Measurements from ENCODE around the gene ZIC1. TPM values are rescaled to one million over a fixed set of nuclear protein-coding genes. Genes with fewer than 3 reads are reported as not detected.

Gene ZIC1
- total and polyA plus RNA-seq, 2 of the 4 experiments (the other 2 are of a cell fraction), result not detected

GRCh38 chr3:147393943-147394883 is 15.0 kb upstream of the ZIC1 start:
- H4K5ac ChIP-seq (ENCODE audit: low read depth, low read length), result no peak overlapping the region
- no peaks in the 10 kb centered on the region for H3K4me1 ChIP-seq (ENCODE audit: control insufficient read depth, insufficient read depth, low read length)
- H2BK15ac ChIP-seq (ENCODE audit: low read depth, low read length), result no peak overlapping the region
- no peak overlapping the region for H3K4ac ChIP-seq (ENCODE audit: low read depth, low read length)
- no peak overlapping the region for H2AK5ac ChIP-seq (ENCODE audit: low read depth, low read length)
- no peak overlapping the region for H4K8ac ChIP-seq (ENCODE audit: low read depth in 2 of 2, low read length in 2 of 2)
- H2BK120ac ChIP-seq (ENCODE audit: low read depth, low read length), result no peak overlapping the region
- intact Hi-C loops (cut with micrococcal nuclease) (no loop called here), in situ Hi-C loops (cut with MboI; ENCODE audit: low sequenced_read_pairs) (no loop called here), dilution Hi-C loops (cut with HindIII; ENCODE audit: low sequenced_read_pairs, unreplicated experiment) (no loop called here)
- H3K18ac ChIP-seq (ENCODE audit: low read depth, low read length), result no peak overlapping the region
- no TSS peak for BruUV-seq (replicated peaks)
- H3K14ac ChIP-seq (replicated peaks; ENCODE audit: low read depth, low read length), result no peak overlapping the region
- no peaks in the 10 kb centered on the region; the same call in 1 of the 2 replicates for H4K20me1 ChIP-seq (ENCODE audit: insufficient read depth, low read length)
- H4K91ac ChIP-seq (ENCODE audit: insufficient read depth, low read depth, low read length), result no peak overlapping the region
- ATAC-seq (ENCODE audit: low read depth) (no peak), DNase-seq (no peak)
- H3K9me3 ChIP-seq (ENCODE audit: control insufficient read depth, insufficient read depth, low read length), result peaks cover 32% of the 10 kb centered on the region
- H3K79me1 ChIP-seq (ENCODE audit: low read depth in 1 of 2, low read length in 2 of 2), result no peaks in the 10 kb centered on the region
- 30% methylated on average over 2 of the region's 31 CpGs; no CpG with 5 or more reads in 1 of the 2 experiments for WGBS, 2 experiments (ENCODE audit: extremely low coverage in 2 of 2, insufficient read length in 1 of 2)
- ChIA-PET POLR2A (ENCODE audit: unreplicated experiment) (no interaction called here), CTCF (interaction anchor here (1.6 kb wide), 1 partner anchor 202 kb away, joined by 4 read pairs; no protein-coding TSS in a partner anchor)
- H3K56ac ChIP-seq (ENCODE audit: extremely low read depth, insufficient read depth, low read length), result no peak overlapping the region
- H3K36me3 ChIP-seq (ENCODE audit: control insufficient read depth, insufficient read depth, low read length), result no peaks in the 10 kb centered on the region
- H3K27ac ChIP-seq (ENCODE audit: insufficient read depth, low read length), result no peak overlapping the region
- no peak overlapping the region for H3K9ac ChIP-seq (ENCODE audit: low read depth, low read length)
- no peak overlapping the region for H2BK5ac ChIP-seq (ENCODE audit: low read depth, low read length, poor library complexity, severe bottlenecking)
- H2BK20ac ChIP-seq (ENCODE audit: low read depth, low read length), result no peak overlapping the region
- peak overlapping the region; percentile 15; the same call in 1 of the 2 replicates for H3K4me3 ChIP-seq (ENCODE audit: insufficient read depth, low read depth, low read length)
- H3K4me2 ChIP-seq (ENCODE audit: low read depth, low read length), result peak overlapping the region; percentile 69
- H2AK9ac ChIP-seq (replicated peaks; ENCODE audit: low read depth, low read length, poor library complexity), result no peak overlapping the region
- no peak overlapping the region for H3K23ac ChIP-seq (ENCODE audit: low read depth, low read length)
- H2AFZ ChIP-seq (replicated peaks; ENCODE audit: low read length, poor library complexity), result no peak overlapping the region
- peaks cover 96% of the 10 kb centered on the region for H3K27me3 ChIP-seq (ENCODE audit: control insufficient read depth, insufficient read depth, low read length)
- no peaks in the 10 kb centered on the region for H3K9me1 ChIP-seq (ENCODE audit: insufficient read depth, low read length)
- TF ChIP-seq SMC3 (IDR thresholded peaks at IDR 0.05; ENCODE audit: low read depth, low read length) (no peak), MXI1 (IDR thresholded peaks at IDR 0.05; ENCODE audit: borderline replicate concordance, low read depth, low read length) (no peak), BHLHE40 (IDR thresholded peaks at IDR 0.05; ENCODE audit: low read depth, low read length) (no peak), RCOR1 (IDR thresholded peaks at IDR 0.05; ENCODE audit: insufficient replicate concordance, low read length) (no peak), ELK1 (IDR thresholded peaks at IDR 0.05; ENCODE audit: borderline replicate concordance, low read depth, low read length) (no peak), FOS (IDR thresholded peaks at IDR 0.05; ENCODE audit: low read depth, low read length) (no peak), MAFK (IDR thresholded peaks at IDR 0.05; ENCODE audit: low read depth, low read length) (no peak), NFE2L2 (IDR thresholded peaks at IDR 0.05; ENCODE audit: low read depth, low read length) (no peak), POLR2A (IDR thresholded peaks at IDR 0.05; ENCODE audit: low read depth, low read length) (no peak), CTCF (conservative IDR thresholded peaks at IDR 0.05; ENCODE audit: low read depth, low read length) (no peak), CEBPB (IDR thresholded peaks at IDR 0.05; ENCODE audit: low read depth, low read length) (no peak), RAD21 (IDR thresholded peaks at IDR 0.05; ENCODE audit: low read length) (no peak), USF2 (IDR thresholded peaks at IDR 0.05; ENCODE audit: low read depth, low read length) (no peak), RFX5 (IDR thresholded peaks at IDR 0.05; ENCODE audit: low read depth, low read length) (no peak)

Data from IMR-90 (cell line).